GM13976 (cell line): ENCODE measurements around the gene ANXA6.

ENCODE experiments used
- DNase-seq: peaks from one replicate; pipeline ENCODE4 v3.0.0; 2012; ENCODE audit warnings: low spot score
- CTCF ChIP-seq: IDR thresholded peaks from 2 replicates; pipeline ENCODE4 v1.5.1; 2012; ENCODE audit warnings: borderline replicate concordance, mild to moderate bottlenecking; ENCODE audit not compliant: insufficient read depth; ENCODE audit errors: extremely low read depth, missing control alignments, control extremely low read depth
- in situ Hi-C: fragments of 300-500 bp; cut with MboI; formaldehyde crosslinking; loops from one replicate; pipeline ENCODE4 v1.12.0; 2022; ENCODE audit warnings: low sequenced_read_pairs, mixed read lengths, inconsistent platforms; ENCODE audit not compliant: unreplicated experiment

ANXA6 gene

GRCh38 chr5:151082282-151082902, 75.2 kb downstream of the ANXA6 start:
- in situ Hi-C loops = no loop called here
- DNase-seq = no peak

GRCh38 chr5:151081431-151082281, 75.9 kb downstream of the ANXA6 start:
- DNase-seq = no peak
- no peak for TF ChIP-seq CTCF
- in situ Hi-C loops = no loop called here

More at GRCh38 chr5:151082282-151082902, 75.2 kb downstream of the ANXA6 start:
- TF ChIP-seq CTCF = no peak

- in situ Hi-C loops = no loop called here
- no peak for TF ChIP-seq CTCF
Observed at GRCh38 chr5:151080613-151081430, 76.8 kb downstream of the ANXA6 start, which contains the start of gene TNIP1. TNIP1 (minus strand) TSS chr5:151081034; CDS start chr5:151065095, 15,939 bp downstream.

GRCh38 chr5:151079838-151080612, 77.6 kb downstream of the ANXA6 start:
- TF ChIP-seq CTCF = no peak
- in situ Hi-C loops = no loop called here
- DNase-seq = peak; percentile 32

More at GRCh38 chr5:151080613-151081430, 76.8 kb downstream of the ANXA6 start, which contains the start of gene TNIP1:
- peak; percentile 98 for DNase-seq

- no peak for TF ChIP-seq CTCF
- DNase-seq = peak; percentile 80
- in situ Hi-C loops = no loop called here
Observed at GRCh38 chr5:151078490-151079262, 78.9 kb downstream of the ANXA6 start.

GRCh38 chr5:151077967-151078366, 79.6 kb downstream of the ANXA6 start:
- in situ Hi-C loops = no loop called here
- DNase-seq = no peak
- no peak for TF ChIP-seq CTCF
